IPS-NIHi7 (cell line): ENCODE measurements around the gene PXDN.

Experiments used
- DNase-seq: peaks from one replicate; pipeline ENCODE4 v3.0.0; 2012; ENCODE audit warnings: mixed read lengths; ENCODE audit errors: extremely low spot score

The PXDN gene

GRCh38 chr2:1650085-1650872 lies 94.0 kb downstream of the PXDN start:
- DNase-seq, result no peak

GRCh38 chr2:1649103-1650084 lies 94.9 kb downstream of the PXDN start:
- DNase-seq, result no peak

DNA sequence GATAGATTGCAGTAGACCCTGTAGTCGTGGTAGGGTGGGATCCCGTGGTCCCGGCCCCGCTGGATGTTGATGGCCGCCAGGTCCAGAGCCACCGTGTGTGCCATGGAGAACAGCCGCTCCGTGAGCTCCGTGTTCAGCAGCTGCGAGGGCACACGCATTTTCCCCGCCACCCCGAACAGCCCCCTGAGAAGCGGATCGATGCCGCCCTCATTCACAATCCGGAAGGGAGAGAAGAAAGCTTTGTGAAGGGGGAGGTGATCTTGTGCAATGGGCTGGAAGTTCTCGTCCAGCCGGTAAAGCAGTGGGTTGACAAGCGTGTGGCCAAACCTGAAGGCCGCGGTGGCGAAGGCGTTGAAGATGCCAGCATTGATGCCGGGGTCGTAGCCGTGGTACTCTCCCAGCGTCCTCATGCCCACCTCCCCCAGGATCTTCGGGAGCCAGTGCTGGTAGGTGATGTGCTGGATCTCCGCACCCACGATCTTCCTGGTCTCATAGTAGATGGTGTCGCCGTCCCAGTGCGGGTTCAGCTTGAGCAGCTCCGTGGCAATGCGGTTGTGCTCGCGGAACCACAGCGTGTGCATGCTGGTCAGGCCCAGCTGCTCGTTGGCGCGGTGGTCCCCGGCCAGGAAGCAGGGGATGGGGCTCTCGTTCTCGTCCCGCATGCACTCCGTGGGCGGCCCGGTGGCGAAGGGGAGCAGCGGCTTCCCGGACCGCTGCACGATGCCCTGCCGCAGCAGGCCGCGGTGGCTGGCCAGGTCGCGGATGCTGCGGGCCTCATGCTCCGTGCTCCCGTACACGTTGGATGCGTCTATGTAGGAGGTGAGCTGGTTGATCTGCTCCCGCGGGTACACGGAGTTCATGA lies 95.8 kb downstream of the PXDN start:
- DNase-seq, result no peak

DNA sequence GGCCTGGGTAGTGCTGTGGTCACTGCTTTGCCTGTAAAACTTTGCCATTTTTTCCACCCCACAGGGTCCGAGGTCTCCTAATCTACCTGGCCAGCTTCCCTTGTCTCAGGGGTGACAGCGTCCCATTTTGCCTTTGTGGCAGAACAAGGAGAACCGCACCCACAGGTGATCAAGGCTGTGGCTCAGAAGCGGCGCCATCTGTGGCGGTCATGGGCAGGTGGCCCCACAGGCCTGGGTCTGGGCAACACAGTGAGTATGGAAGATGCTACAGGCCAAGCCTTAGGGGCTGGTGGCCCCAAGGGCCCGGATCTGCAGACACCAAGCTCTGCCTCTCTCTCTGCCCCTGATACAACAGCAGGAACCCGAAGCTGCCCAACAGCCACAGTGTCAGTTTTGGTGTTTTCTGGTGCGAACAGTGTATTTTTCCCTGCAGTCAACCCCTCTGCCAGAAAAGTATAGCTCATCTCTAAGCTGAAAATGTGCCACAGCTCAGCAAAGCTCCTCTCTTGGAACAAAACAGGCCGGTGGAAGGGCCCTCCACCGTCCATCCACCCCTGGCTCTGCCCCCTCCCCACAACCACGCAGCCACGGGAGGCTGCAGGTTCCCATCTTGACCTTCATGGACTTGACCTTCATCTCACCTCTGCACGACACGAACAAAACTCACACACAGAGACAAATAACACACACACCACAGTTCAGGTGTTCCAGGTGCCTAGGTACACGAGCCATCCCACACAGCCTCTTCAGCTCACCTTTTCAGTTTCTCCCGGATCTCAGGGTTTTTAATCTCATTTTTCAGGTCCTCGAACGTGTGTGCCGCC lies 96.7 kb downstream of the PXDN start:
- no peak for DNase-seq

- DNase-seq, result no peak
These were observed 98.4 kb downstream of the PXDN start for GRCh38 chr2:1645761-1646476.

DNA sequence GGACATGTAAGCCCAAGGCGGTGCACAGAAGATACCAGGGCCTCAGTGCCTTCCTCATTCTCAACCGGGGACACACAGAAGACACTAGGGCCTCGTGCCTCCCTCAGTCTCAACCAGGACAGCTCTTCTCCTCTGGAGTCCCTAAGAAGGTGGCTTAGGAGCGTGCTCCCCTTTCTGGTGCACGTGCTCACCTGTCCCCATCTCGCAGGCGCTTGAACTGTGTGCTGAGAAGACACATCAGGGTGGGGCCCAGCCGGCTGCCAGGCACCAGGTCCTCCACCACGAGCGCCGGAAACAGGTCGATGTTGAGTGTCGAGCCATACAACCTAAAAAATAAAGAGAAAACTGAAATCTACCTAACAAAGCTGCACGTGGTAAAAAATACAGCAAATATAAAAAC lies 99.9 kb downstream of the PXDN start:
- no peak for DNase-seq

DNA sequence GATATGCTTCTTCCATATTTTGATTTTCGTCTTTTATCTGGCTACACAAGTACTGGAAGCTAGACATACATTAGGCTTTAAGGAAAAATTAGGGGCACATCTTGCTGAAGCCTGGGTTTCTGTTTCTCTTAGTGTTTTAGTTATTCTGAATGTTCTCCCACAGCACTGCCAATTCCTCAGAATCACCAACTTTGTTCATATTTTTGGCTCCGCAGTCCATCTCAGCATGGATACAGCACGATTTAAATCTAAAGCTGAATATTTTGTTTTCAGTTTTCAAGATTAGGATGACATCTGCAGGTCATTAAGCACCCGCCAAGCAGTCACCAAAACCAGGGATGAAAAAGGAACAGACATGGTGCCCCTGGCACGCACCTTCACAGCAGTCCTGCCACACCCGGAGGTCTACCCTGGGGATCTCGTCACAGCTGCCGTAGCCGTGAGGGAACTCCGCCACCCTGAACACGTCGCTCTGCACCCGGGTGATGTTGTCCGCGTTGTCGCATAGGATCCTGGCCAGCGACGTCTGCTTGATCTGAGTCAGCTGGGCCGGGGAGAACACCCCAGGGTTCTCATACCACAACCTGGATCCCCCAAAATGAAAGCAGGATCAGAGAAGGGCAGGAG lies 101.2 kb downstream of the PXDN start:
- no peak for DNase-seq

DNA sequence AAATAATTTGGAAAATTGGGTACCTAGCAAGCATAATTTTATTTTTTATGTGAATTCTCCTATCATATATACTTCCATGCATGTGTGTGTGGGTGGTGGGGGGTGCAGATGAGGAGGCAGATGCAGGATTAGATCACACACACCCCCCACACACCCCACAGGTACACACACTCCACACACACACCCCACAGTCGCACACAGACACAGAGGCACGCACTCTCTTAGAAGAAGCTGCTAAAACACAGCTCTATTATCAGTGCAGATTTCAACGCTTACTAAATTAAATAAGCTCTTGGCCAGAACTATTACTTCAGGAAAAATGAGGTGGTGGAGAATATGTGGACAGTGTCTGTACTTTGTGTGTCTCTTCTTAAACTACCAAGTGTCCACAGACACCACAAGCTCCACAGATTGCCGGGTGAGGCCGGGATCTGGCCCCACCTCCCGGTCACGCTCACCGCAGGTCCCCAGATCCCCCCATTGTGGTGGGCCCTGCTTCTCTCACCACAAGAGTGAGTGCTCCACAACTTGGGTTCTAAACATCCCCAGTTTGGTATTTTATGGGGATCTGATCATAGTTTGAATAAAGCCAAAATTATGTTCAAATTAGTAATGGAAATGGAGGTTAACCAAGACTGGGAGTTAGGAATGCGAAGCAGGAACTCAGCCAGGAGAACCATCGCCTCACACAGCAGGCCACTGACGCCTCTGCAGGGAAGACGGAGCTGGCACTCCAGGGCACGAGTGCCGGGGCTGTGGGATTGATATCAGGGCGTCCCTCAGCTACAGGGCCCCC lies 102.1 kb downstream of the PXDN start:
- peak; percentile 32 for DNase-seq

GRCh38 chr2:1641523-1641922 lies 102.8 kb downstream of the PXDN start:
- peak; percentile 60 for DNase-seq

DNA sequence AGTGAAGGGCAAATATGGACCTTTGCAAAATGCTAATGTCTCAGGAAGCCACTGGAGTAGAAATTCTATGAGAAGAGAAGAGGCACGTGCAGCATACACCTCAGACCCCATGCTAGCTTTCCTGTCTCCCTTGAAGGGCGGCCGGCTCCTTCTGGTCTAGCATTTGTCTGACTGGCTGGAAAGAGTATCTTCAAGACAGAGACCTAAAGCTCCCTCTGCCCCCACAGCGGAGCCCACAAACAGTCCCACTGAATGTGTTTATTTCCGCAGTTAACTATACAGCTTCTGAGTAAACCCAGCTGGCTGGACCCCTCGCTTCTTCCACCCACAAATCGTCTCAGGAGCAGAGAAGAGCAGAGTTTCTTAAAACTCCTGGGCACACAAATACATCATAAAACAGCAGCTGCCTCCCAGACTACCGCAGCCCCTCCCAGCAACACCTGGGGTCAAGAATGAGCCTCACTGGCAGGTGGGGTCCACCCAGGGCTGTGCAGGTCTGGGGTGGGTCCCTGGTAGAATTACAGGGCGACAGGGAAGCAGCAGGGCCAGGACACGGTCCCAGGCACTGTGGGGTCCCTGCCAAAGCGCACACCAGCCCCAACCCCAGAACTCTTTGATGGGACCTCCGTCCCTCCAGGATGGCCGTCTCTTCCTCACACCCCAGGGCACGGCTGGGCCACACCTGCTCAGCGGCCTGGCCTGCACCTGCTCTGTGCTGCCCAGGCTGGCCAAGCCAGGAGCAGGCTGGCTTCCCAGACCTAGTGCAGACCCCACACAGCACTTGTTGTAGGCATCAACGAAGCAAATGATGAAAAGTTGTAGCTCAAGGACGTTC lies 103.8 kb downstream of the PXDN start:
- no peak for DNase-seq

DNA sequence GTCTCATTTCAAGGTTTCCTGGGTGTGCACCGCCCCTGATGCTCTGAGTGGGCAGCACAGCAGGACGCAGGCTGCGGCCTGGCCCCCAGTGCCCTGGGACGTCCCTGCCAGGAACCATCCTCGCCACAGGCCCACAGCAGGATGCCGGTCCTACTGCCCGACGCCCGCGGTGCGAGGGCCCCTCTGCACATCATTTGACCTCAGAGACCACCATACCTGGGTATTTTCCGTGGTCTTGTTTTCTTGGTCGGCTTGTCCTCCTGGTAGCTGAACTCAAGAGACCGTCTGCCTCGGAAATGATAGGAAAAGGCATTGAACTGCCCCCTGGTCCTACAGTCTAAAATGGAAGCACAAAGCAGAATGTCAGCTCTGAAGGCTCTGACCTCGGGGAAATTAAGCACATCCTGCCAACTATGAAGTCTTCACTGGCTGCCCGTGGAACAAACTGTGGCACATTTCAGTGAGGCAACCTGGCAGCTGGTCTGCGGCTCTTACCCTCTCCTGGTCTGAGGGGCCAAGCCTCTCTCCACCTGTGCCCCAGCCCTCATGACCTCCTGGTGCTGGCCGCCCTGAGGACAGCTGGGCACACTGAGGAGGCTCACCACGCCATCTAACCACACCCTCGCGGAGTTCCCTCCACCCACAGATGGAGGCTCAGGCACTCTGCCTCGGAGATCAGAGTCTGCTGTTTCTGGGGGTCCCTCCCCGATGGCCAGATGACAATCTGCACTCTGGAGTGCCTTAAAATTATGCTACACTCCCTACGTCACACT lies 105.0 kb downstream of the PXDN start:
- DNase-seq, result no peak

- no peak for DNase-seq
These were observed 105.9 kb downstream of the PXDN start for GRCh38 chr2:1638281-1638860.

DNA sequence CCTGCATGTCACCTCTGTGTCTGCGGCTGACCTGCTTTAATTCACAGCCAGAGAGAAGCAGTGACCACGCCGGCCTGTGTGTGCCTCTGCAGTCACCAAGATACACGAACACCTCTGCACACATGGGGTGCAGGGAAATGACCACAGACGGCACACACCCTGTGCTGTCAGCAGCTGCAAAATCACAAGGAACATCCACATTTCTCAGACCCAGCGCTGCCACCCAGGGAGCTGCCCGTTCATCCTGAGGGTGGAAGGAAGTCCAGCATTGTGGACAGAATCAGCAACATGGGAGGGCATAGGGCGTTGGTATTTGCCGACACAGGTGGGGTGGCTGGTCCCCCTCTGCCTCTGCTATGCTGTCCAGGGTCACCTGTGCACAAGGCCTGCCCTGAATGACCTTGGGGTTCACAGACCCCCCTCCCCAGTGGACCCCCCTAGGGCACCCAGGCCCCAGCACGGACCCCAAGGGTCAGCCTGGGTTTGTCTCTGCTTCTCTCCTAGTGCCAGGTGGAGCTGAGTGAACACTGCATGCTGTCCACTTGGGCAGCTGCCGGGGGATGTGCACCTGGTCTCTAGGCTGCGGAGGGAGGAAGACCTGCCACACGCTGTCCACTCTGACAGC lies 107.4 kb downstream of the PXDN start:
- no peak for DNase-seq

- DNase-seq, result no peak
These were observed 108.5 kb downstream of the PXDN start for GRCh38 chr2:1635823-1636222.

GRCh38 chr2:1634681-1635341 lies 109.5 kb downstream of the PXDN start:
- DNase-seq, result no peak
